H1 (cell line): Measurements from ENCODE around the gene COL1A1. TPM values are rescaled to one million over a fixed set of nuclear protein-coding genes. Genes with fewer than 3 reads are reported as not detected.
A peak's percentile ranks its signal among the peaks of the same experiment; 100 is the strongest.

Source experiments
- CTCF ChIA-PET: fragments of 300-600 bp; sonication (Branson Sonifier 250); formaldehyde crosslinking; loops from one replicate; lab custom pipeline; 2021; ENCODE audit not compliant: partially characterized antibody; lab: Charles Lee
- POLR2A ChIA-PET: fragments of 300-600 bp; sonication (Branson Sonifier 250); formaldehyde crosslinking; loops from one replicate; lab custom pipeline; 2021; ENCODE audit warnings: inconsistent platforms; ENCODE audit not compliant: partially characterized antibody; lab: Charles Lee
- DNase-seq, 2 experiments: peaks; one replicate each; pipeline versions ENCODE4 v3.0.0 to v3.0.0-alpha.2; 2010 to 2022; ENCODE audit warnings: low spot score in 2 of 2, low read depth in 1 of 2, mixed read lengths in 1 of 2
- FAIRE-seq: peaks from 2 replicates; lab custom pipeline; 2011; peaks lifted over from hg19 to GRCh38; lab: Jason Lieb, UNC
- H2AFZ ChIP-seq: 2 replicates; pipeline ENCODE4 v1.8.1; 2012; ENCODE audit warnings: low read length, inconsistent platforms
- H2AK5ac ChIP-seq: 2 replicates; pipeline ENCODE4 v1.6.1; 2013; ENCODE audit warnings: low read depth, low read length
- H2BK120ac ChIP-seq: replicated peaks from 2 replicates; pipeline ENCODE3; 2013; ENCODE audit warnings: low read depth, low read length, inconsistent platforms
- H2BK12ac ChIP-seq: 2 replicates; pipeline ENCODE4 v1.6.1; 2013; ENCODE audit warnings: low read depth, low read length
- H2BK15ac ChIP-seq: 2 replicates; pipeline ENCODE4 v1.6.1; 2013; ENCODE audit warnings: low read length
- H2BK20ac ChIP-seq: 2 replicates; pipeline ENCODE4 v1.6.1; 2013; ENCODE audit warnings: low read length
- H2BK5ac ChIP-seq: 2 replicates; pipeline ENCODE4 v1.6.1; 2013; ENCODE audit warnings: low read depth, low read length
- H3K14ac ChIP-seq: 2 replicates; pipeline ENCODE4 v1.6.1; 2013; ENCODE audit warnings: inconsistent platforms; ENCODE audit not compliant: insufficient read length
- H3K18ac ChIP-seq: 2 replicates; pipeline ENCODE4 v1.6.1; 2013; ENCODE audit warnings: low read length; ENCODE audit errors: extremely low read depth
- H3K23ac ChIP-seq: 2 replicates; pipeline ENCODE4 v1.6.1; 2013; ENCODE audit warnings: inconsistent platforms; ENCODE audit not compliant: insufficient read length
- H3K23me2 ChIP-seq: 2 replicates; pipeline ENCODE4 v1.6.1; 2013; ENCODE audit warnings: low read depth, low read length
- H3K27ac ChIP-seq: 2 replicates; pipeline ENCODE4 v1.6.1; 2011; ENCODE audit warnings: low read depth, low read length, inconsistent platforms
- H3K27me3 ChIP-seq, 4 experiments: replicated peaks in 1 of 4; 1 replicate in 1 of 4; 2 replicates in 3 of 4; pipeline versions ENCODE4 v1.6.1 to v1.8.1; 2011 to 2013; ENCODE audit warnings: low read length in 3 of 4, mild to moderate bottlenecking in 3 of 4, inconsistent platforms in 2 of 4, mixed read lengths in 2 of 4, moderate library complexity in 1 of 4; ENCODE audit not compliant: control insufficient read depth in 3 of 4, insufficient read depth in 3 of 4; ENCODE audit errors: extremely low read depth in 1 of 4
- H3K36me3 ChIP-seq, 4 experiments: 2 replicates each; pipeline versions ENCODE4 v1.6.1 to v1.8.1; 2011 to 2013; ENCODE audit warnings: mild to moderate bottlenecking in 4 of 4, low read length in 3 of 4, moderate library complexity in 2 of 4, control low read depth in 1 of 4, inconsistent platforms in 1 of 4; ENCODE audit not compliant: insufficient read depth in 4 of 4, control insufficient read depth in 2 of 4
- H3K4ac ChIP-seq: replicated peaks from 2 replicates; pipeline ENCODE3; 2013; ENCODE audit warnings: low read length, low read depth, mixed read lengths, inconsistent platforms; ENCODE audit not compliant: insufficient read length
- H3K4me1 ChIP-seq, 4 experiments: replicated peaks in 1 of 4; 1 replicate in 1 of 4; 2 replicates in 3 of 4; pipeline versions ENCODE4 v1.6.1 to v1.8.1; 2011 to 2013; ENCODE audit warnings: low read length in 3 of 4, inconsistent platforms in 2 of 4, mixed read lengths in 1 of 4; ENCODE audit not compliant: insufficient read depth in 4 of 4, control insufficient read depth in 3 of 4
- H3K4me2 ChIP-seq, 2 experiments: 2 replicates each; pipeline versions ENCODE4 v1.6.1 to v1.8.1; 2011 to 2013; ENCODE audit warnings: low read depth in 2 of 2, low read length in 2 of 2, control low read depth in 1 of 2, inconsistent platforms in 1 of 2, mild to moderate bottlenecking in 1 of 2; ENCODE audit not compliant: insufficient read depth in 1 of 2
- H3K4me3 ChIP-seq, 4 experiments: fragments of 200-600, 300-600 bp in 1 of 4; sonication (generic), shearing (Covaris generic), sonication (Bioruptor Twin) in 1 of 4; 2 replicates each; pipeline versions ENCODE4 v1.5.1 to v1.8.1; 2011 to 2016; ENCODE audit warnings: low read length in 4 of 4, low read depth in 3 of 4, control low read depth in 2 of 4, inconsistent platforms in 2 of 4, mild to moderate bottlenecking in 2 of 4, mixed read lengths in 1 of 4, moderate library complexity in 1 of 4; ENCODE audit not compliant: insufficient read depth in 2 of 4; ENCODE audit errors: extremely low read depth in 1 of 4
- H3K56ac ChIP-seq: replicated peaks from 2 replicates; pipeline ENCODE3; 2013; ENCODE audit warnings: low read depth, mild to moderate bottlenecking, mixed read lengths, low read length, inconsistent platforms; ENCODE audit not compliant: insufficient read length
- H3K79me1 ChIP-seq: 2 replicates; pipeline ENCODE4 v1.6.1; 2013; ENCODE audit warnings: low read depth, low read length, control low read depth
- H3K79me2 ChIP-seq, 2 experiments: 2 replicates each; pipeline versions ENCODE4 v1.6.1 to v1.8.1; 2012 to 2013; ENCODE audit warnings: low read length in 2 of 2, mild to moderate bottlenecking in 2 of 2, inconsistent platforms in 1 of 2; ENCODE audit not compliant: insufficient read depth in 2 of 2, control insufficient read depth in 1 of 2
- H3K9ac ChIP-seq, 4 experiments: replicated peaks in 1 of 4; 1 replicate in 1 of 4; 2 replicates in 3 of 4; pipeline versions ENCODE4 v1.6.1 to v1.8.1; 2011 to 2013; ENCODE audit warnings: low read depth in 3 of 4, low read length in 3 of 4, control low read depth in 2 of 4, mild to moderate bottlenecking in 2 of 4, moderate library complexity in 2 of 4, inconsistent platforms in 1 of 4; ENCODE audit errors: extremely low read depth in 1 of 4
- H3K9me3 ChIP-seq, 2 experiments: 2 replicates each; pipeline versions ENCODE4 v1.6.1 to v1.8.1; 2012 to 2013; ENCODE audit warnings: mild to moderate bottlenecking in 2 of 2, moderate library complexity in 2 of 2, control low read depth in 1 of 2, inconsistent platforms in 1 of 2, low read depth in 1 of 2, low read length in 1 of 2, mixed read lengths in 1 of 2; ENCODE audit not compliant: insufficient read depth in 2 of 2
- H4K20me1 ChIP-seq, 2 experiments: replicated peaks in 1 of 2; 2 replicates each; pipeline versions ENCODE3 to v1.8.1; 2011 to 2013; ENCODE audit warnings: inconsistent platforms in 2 of 2, low read length in 2 of 2, mild to moderate bottlenecking in 1 of 2; ENCODE audit not compliant: insufficient read depth in 2 of 2, control insufficient read depth in 1 of 2
- H4K5ac ChIP-seq: 2 replicates; pipeline ENCODE4 v1.6.1; 2013; ENCODE audit warnings: low read length, low read depth, mixed read lengths, inconsistent platforms; ENCODE audit not compliant: insufficient read length
- H4K8ac ChIP-seq: 2 replicates; pipeline ENCODE4 v1.8.0; 2013; ENCODE audit warnings: mild to moderate bottlenecking, moderate library complexity, low read length, inconsistent platforms; ENCODE audit not compliant: insufficient read depth; ENCODE audit errors: extremely low read depth
- H4K91ac ChIP-seq: replicated peaks from 2 replicates; pipeline ENCODE3; 2013; ENCODE audit warnings: low read length, mixed read lengths, inconsistent platforms; ENCODE audit not compliant: insufficient read length
- GABPA ChIP-seq: IDR thresholded peaks from 2 replicates; pipeline ENCODE4 v1.6.1; 2011; ENCODE audit warnings: mild to moderate bottlenecking, low read length, moderate library complexity, borderline replicate concordance; ENCODE audit not compliant: insufficient read depth
- JUND ChIP-seq: IDR thresholded peaks from 2 replicates; pipeline ENCODE4 v1.6.1; 2011; ENCODE audit warnings: mild to moderate bottlenecking, improper control_type of control experiment, low read length
- RAD21 ChIP-seq, 2 experiments: IDR thresholded peaks in 1 of 2; conservative IDR thresholded peaks in 1 of 2; 2 replicates each; pipeline ENCODE4 v1.6.1; 2011; ENCODE audit warnings: low read depth in 2 of 2, low read length in 2 of 2, improper control_type of control experiment in 1 of 2, inconsistent platforms in 1 of 2, mild to moderate bottlenecking in 1 of 2, moderate library complexity in 1 of 2
- YY1 ChIP-seq: IDR thresholded peaks from 2 replicates; pipeline ENCODE4 v1.6.1; 2011; ENCODE audit warnings: low read depth, mild to moderate bottlenecking, low read length
- WGBS, 2 experiments: shearing (Covaris generic) in 1 of 2; methylation state at CpG; one replicate each; pipeline versions ENCODE4 v1.1.6 to v1.1.7; 2013 to 2015; ENCODE audit warnings: low lambda C conversion rate in 2 of 2, mixed read lengths in 2 of 2, inconsistent platforms in 1 of 2, low coverage in 1 of 2, missing lambda C conversion rate in 1 of 2; ENCODE audit not compliant: insufficient replicate concordance in 2 of 2, insufficient coverage in 1 of 2, insufficient read length in 1 of 2; ENCODE audit errors: extremely low coverage in 1 of 2, missing lambda C conversion rate in 1 of 2; 5-methylcytosine and 5-hydroxymethylcytosine counted together
- polyA plus RNA-seq, 7 experiments: library from polyadenylated mRNA; depleted of rRNA in 3 of 7; stranded (reverse) in 5 of 7; unstranded in 2 of 7; fragments of >200 nt in 5 of 7; fragments of 200-250 nt in 2 of 7; gene quantifications; 1 replicate in 5 of 7; 2 replicates in 1 of 7; 4 replicates in 1 of 7; pipeline versions ENCODE4 v1.2.1 to v1.2.3, GENCODE V29; 2011 to 2013; ENCODE audit warnings: missing spikeins in 2 of 7, mixed read lengths in 2 of 7
- total RNA-seq: library from RNA; stranded (reverse); fragmentation: NEBNext Ultra II Directional; extraction: Animal tissue kit (Norgen Biotek cat#: 25700); gene quantifications from 2 replicates; pipeline ENCODE4 v1.2.1, GENCODE V29; 2021

COL1A1 gene
- total and polyA plus RNA-seq, 2 of the 8 experiments (the other 6 are each of a cell fraction or from before 2014, with no cell fraction given), result 14.1 to 80.4 TPM

- H2BK5ac ChIP-seq, result no peak overlapping the region
- no peak overlapping the region for H2BK15ac ChIP-seq
- no peak for TF ChIP-seq GABPA
- TF ChIP-seq YY1, result 0 out of 2 replicates have a peak, but pooled peaks have one; percentile 8
- TF ChIP-seq RAD21 (IDR thresholded peaks at IDR 0.05 in 1 of 2, conservative IDR thresholded peaks at IDR 0.05 in 1 of 2; ENCODE audit: low read depth in 2 of 2, low read length in 2 of 2), result no peak
- no peak for TF ChIP-seq JUND
- no peaks in the 10 kb centered on the region for H3K9me3 ChIP-seq
- peaks cover 0 to 34% (median 16%) of the 10 kb centered on the region in 4 experiments; a peak in 6 of 7 replicates for H3K4me1 ChIP-seq
- H3K23me2 ChIP-seq, result peaks cover 30% of the 10 kb centered on the region
- FAIRE-seq, result no peak
- H2BK20ac ChIP-seq, result no peak overlapping the region
- H2AK5ac ChIP-seq, result no peak overlapping the region
- 6% methylated on average over 10 of the region's 30 CpGs; no CpG with 5 or more reads in 1 of the 2 experiments for WGBS, 2 experiments
- no peak overlapping the region for H3K56ac ChIP-seq
- no peak overlapping the region for H3K9ac ChIP-seq
- no peak overlapping the region; the same call in 1 of the 2 replicates for H3K18ac ChIP-seq
- H3K4me2 ChIP-seq, result peak overlapping the region; percentile 87 to 88
- no peak overlapping the region for H2AFZ ChIP-seq
- no peak overlapping the region for H3K23ac ChIP-seq
- no peak overlapping the region for H4K5ac ChIP-seq
- H3K27me3 ChIP-seq, result peaks cover 2 to 17% (median 15%) of the 10 kb centered on the region in 4 experiments; a peak in 6 of 7 replicates
- peaks cover 5 to 16% of the 10 kb centered on the region in 2 experiments for H4K20me1 ChIP-seq
- H2BK12ac ChIP-seq, result no peak overlapping the region
- no peak for DNase-seq
- H3K36me3 ChIP-seq, result peaks cover 0 to 6% (median 0%) of the 10 kb centered on the region in 4 experiments; a peak in 1 of 8 replicates
- H3K79me1 ChIP-seq, result peaks cover 8% of the 10 kb centered on the region
- no peaks in the 10 kb centered on the region; a peak in 1 of 4 replicates for H3K79me2 ChIP-seq
- no peak overlapping the region for H3K14ac ChIP-seq
- H3K4me3 ChIP-seq, result peak overlapping the region; percentile 57 to 65 (median 62)
- POLR2A ChIA-PET, result interaction anchor here (1.3 to 2.6 kb wide), 4 partner anchors 18 to 34 kb away, joined by 3 to 9 read pairs (median 5); no protein-coding TSS in a partner anchor
- no peak overlapping the region for H3K4ac ChIP-seq
- H4K8ac ChIP-seq, result no peak overlapping the region
- CTCF ChIA-PET, result interaction anchor here (0.5 to 21.5 kb wide), 5 partner anchors 12 to 203 kb away, joined by 3 to 299 read pairs (median 49); partner anchors contain the start of genes SAMD14 and SGCA
- no peak overlapping the region for H4K91ac ChIP-seq
- H2BK120ac ChIP-seq, result no peak overlapping the region
- no peak overlapping the region for H3K27ac ChIP-seq
Observed at GRCh38 chr17:50149091-50149416, 52.4 kb downstream of the COL1A1 start.
